Liver (tissue), 9 donors: ENCODE results near the gene ELMO2. TPM values are rescaled to one million over a fixed set of nuclear protein-coding genes. Genes with fewer than 3 reads are reported as not detected.

Experiments used
- DNase-seq: peaks from one replicate; pipeline ENCODE4 v3.0.0-alpha.2; 2017; ENCODE audit warnings: low spot score
- H3K27ac ChIP-seq, 2 donors: one replicate each; pipeline ENCODE4 v1.7.0; 2013; ENCODE audit warnings: inconsistent platforms in 2 of 2, low read length in 2 of 2, control low read depth in 1 of 2, low read depth in 1 of 2, mild to moderate bottlenecking in 1 of 2
- H3K27me3 ChIP-seq, 4 donors: one replicate each; pipeline versions ENCODE4 v1.6.1 to v1.7.0; 2013; ENCODE audit warnings: low read length in 3 of 4, inconsistent platforms in 1 of 4, mild to moderate bottlenecking in 1 of 4, moderate library complexity in 1 of 4; ENCODE audit not compliant: control insufficient read depth in 4 of 4, insufficient read depth in 4 of 4
- H3K36me3 ChIP-seq, 4 donors: one replicate each; pipeline versions ENCODE4 v1.6.1 to v1.7.0; 2013; ENCODE audit warnings: low read length in 3 of 4, mild to moderate bottlenecking in 3 of 4, low read depth in 1 of 4, moderate library complexity in 1 of 4; ENCODE audit not compliant: control insufficient read depth in 4 of 4, insufficient read depth in 3 of 4
- H3K4me1 ChIP-seq, 4 donors: one replicate each; pipeline versions ENCODE4 v1.6.1 to v1.7.0; 2013; ENCODE audit warnings: low read length in 3 of 4, mild to moderate bottlenecking in 3 of 4, moderate library complexity in 1 of 4; ENCODE audit not compliant: control insufficient read depth in 4 of 4, insufficient read depth in 4 of 4
- H3K4me3 ChIP-seq, 3 donors: one replicate each; pipeline versions ENCODE4 v1.6.1 to v1.7.0; 2013; ENCODE audit warnings: low read length in 3 of 3, control low read depth in 1 of 3, low read depth in 1 of 3, mild to moderate bottlenecking in 1 of 3
- H3K9ac ChIP-seq, 2 donors: one replicate each; pipeline ENCODE4 v1.7.0; 2013; ENCODE audit warnings: low read length in 2 of 2, mild to moderate bottlenecking in 2 of 2, moderate library complexity in 2 of 2, control low read depth in 1 of 2, low read depth in 1 of 2
- H3K9me3 ChIP-seq, 4 donors: one replicate each; pipeline versions ENCODE4 v1.6.1 to v1.7.0; 2013; ENCODE audit warnings: low read length in 3 of 4; ENCODE audit not compliant: control insufficient read depth in 4 of 4
- ATF3 ChIP-seq: IDR thresholded peaks from 2 replicates; pipeline ENCODE4 v1.6.1; 2016; ENCODE audit warnings: antibody characterized with exemption
- CTCF ChIP-seq: fragments of 150-350 bp; IDR thresholded peaks from 2 replicates; pipeline ENCODE4 v1.5.1; 2017; ENCODE audit warnings: improper control_type of control experiment, low read depth, low read length; ENCODE audit not compliant: missing input control
- EGR1 ChIP-seq, 2 donors: IDR thresholded peaks; 2 replicates each; pipeline ENCODE4 v1.6.1; 2016 to 2018; ENCODE audit warnings: antibody characterized with exemption in 2 of 2, low read depth in 2 of 2
- FOXA1 ChIP-seq: IDR thresholded peaks from 2 replicates; pipeline ENCODE4 v1.6.1; 2016; ENCODE audit warnings: antibody characterized with exemption
- FOXA2 ChIP-seq: IDR thresholded peaks from 2 replicates; pipeline ENCODE4 v1.6.1; 2016; ENCODE audit warnings: antibody characterized with exemption
- GABPA ChIP-seq, 2 donors: IDR thresholded peaks in 1 of 2; conservative IDR thresholded peaks in 1 of 2; 2 replicates each; pipeline ENCODE4 v1.6.1; 2016; ENCODE audit warnings: antibody characterized with exemption in 2 of 2, mild to moderate bottlenecking in 1 of 2, moderate library complexity in 1 of 2
- HNF4A ChIP-seq, 2 donors: conservative IDR thresholded peaks; 2 replicates each; pipeline ENCODE4 v1.6.1; 2016; ENCODE audit warnings: antibody characterized with exemption in 2 of 2, mild to moderate bottlenecking in 2 of 2
- HNF4G ChIP-seq: IDR thresholded peaks from 2 replicates; pipeline ENCODE4 v1.6.1; 2016; ENCODE audit warnings: antibody characterized with exemption
- JUND ChIP-seq, 2 donors: IDR thresholded peaks; 2 replicates each; pipeline ENCODE4 v1.6.1; 2016; ENCODE audit warnings: antibody characterized with exemption in 2 of 2
- NR2F2 ChIP-seq: IDR thresholded peaks from 2 replicates; pipeline ENCODE4 v1.6.1; 2016; ENCODE audit warnings: antibody characterized with exemption
- RAD21 ChIP-seq, 2 donors: IDR thresholded peaks; 2 replicates each; pipeline ENCODE4 v1.6.1; 2016; ENCODE audit warnings: antibody characterized with exemption in 2 of 2, mild to moderate bottlenecking in 2 of 2
- RXRA ChIP-seq, 2 donors: IDR thresholded peaks; 2 replicates each; pipeline ENCODE4 v1.6.1; 2017 to 2018; ENCODE audit warnings: antibody characterized with exemption in 2 of 2, mild to moderate bottlenecking in 1 of 2
- SP1 ChIP-seq: IDR thresholded peaks from 2 replicates; pipeline ENCODE4 v1.6.1; 2018; ENCODE audit warnings: antibody characterized with exemption, mild to moderate bottlenecking
- TAF1 ChIP-seq: conservative IDR thresholded peaks from 2 replicates; pipeline ENCODE4 v1.6.1; 2016; ENCODE audit warnings: antibody characterized with exemption, mild to moderate bottlenecking
- YY1 ChIP-seq: IDR thresholded peaks from 2 replicates; pipeline ENCODE4 v1.6.1; 2016; ENCODE audit warnings: antibody characterized with exemption, mild to moderate bottlenecking
- ZBTB33 ChIP-seq: IDR thresholded peaks from 2 replicates; pipeline ENCODE4 v1.6.1; 2016; ENCODE audit warnings: antibody characterized with exemption
- WGBS: extraction: QIAGEN DNeasy Blood & Tissue Kit; methylation state at CpG from one replicate; pipeline ENCODE4 v1.1.7; 2013; 5-methylcytosine and 5-hydroxymethylcytosine counted together
- polyA plus RNA-seq, 2 donors: library from polyadenylated mRNA; stranded (reverse) in 1 of 2; unstranded in 1 of 2; fragments of 200-250 nt in 1 of 2; fragments of >200 nt in 1 of 2; fragmentation: Nextera tagmentation in 1 of 2; extraction: Ambion mirVana in 1 of 2; gene quantifications; one replicate each; pipeline versions ENCODE4 v1.2.1 to v1.2.3, GENCODE V29; 2013 to 2015
- total RNA-seq, 2 donors: library from RNA; depleted of rRNA; stranded (reverse); fragments of >200 nt; gene quantifications; one replicate each; pipeline ENCODE4 v1.2.3, GENCODE V29; 2014
- TF ChIP-seq, protein P1 (sequence below): IDR thresholded peaks from 2 replicates; pipeline ENCODE4 v1.6.1; 2016; ENCODE audit warnings: antibody characterized with exemption
- TF ChIP-seq, protein P2 (sequence below): IDR thresholded peaks from 2 replicates; pipeline ENCODE4 v1.6.1; 2016; ENCODE audit warnings: antibody characterized with exemption, mild to moderate bottlenecking
- donor health status: healthy.
- donor health status: healthy.
- donor health status: healthy.
- donor health status: healthy.
- donor health status: healthy.

ELMO2 gene
- total and polyA plus RNA-seq, 4 donors, result 7.9 to 16.0 (median 13.9) TPM

- no peak overlapping the region for H3K9ac ChIP-seq
- 90% methylated on average over 7 of the region's 7 CpGs for WGBS
- no peak overlapping the region for H3K27ac ChIP-seq
Observed at GRCh38 chr20:46355778-46356177, 50.6 kb downstream of the ELMO2 start.

More at GRCh38 chr20:46355778-46356177, 50.6 kb downstream of the ELMO2 start:
- TF ChIP-seq GABPA (IDR thresholded peaks at IDR 0.05 in 1 of 2, conservative IDR thresholded peaks at IDR 0.05 in 1 of 2) (no peak), RAD21 (IDR thresholded peaks at IDR 0.05) (no peak), CTCF (no peak), HNF4G (no peak), RXRA (IDR thresholded peaks at IDR 0.05) (no peak), JUND (IDR thresholded peaks at IDR 0.05) (no peak), FOXA2 (no peak), TAF1 (no peak), NR2F2 (no peak), EGR1 (IDR thresholded peaks at IDR 0.05; ENCODE audit: low read depth in 2 of 2) (no peak), ZBTB33 (no peak), FOXA1 (no peak), HNF4A (conservative IDR thresholded peaks at IDR 0.05) (no peak), ATF3 (no peak), YY1 (no peak), SP1 (no peak)
- TF ChIP-seq, protein P1, sequence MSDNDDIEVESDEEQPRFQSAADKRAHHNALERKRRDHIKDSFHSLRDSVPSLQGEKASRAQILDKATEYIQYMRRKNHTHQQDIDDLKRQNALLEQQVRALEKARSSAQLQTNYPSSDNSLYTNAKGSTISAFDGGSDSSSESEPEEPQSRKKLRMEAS, result no peak
- TF ChIP-seq, protein P2, sequence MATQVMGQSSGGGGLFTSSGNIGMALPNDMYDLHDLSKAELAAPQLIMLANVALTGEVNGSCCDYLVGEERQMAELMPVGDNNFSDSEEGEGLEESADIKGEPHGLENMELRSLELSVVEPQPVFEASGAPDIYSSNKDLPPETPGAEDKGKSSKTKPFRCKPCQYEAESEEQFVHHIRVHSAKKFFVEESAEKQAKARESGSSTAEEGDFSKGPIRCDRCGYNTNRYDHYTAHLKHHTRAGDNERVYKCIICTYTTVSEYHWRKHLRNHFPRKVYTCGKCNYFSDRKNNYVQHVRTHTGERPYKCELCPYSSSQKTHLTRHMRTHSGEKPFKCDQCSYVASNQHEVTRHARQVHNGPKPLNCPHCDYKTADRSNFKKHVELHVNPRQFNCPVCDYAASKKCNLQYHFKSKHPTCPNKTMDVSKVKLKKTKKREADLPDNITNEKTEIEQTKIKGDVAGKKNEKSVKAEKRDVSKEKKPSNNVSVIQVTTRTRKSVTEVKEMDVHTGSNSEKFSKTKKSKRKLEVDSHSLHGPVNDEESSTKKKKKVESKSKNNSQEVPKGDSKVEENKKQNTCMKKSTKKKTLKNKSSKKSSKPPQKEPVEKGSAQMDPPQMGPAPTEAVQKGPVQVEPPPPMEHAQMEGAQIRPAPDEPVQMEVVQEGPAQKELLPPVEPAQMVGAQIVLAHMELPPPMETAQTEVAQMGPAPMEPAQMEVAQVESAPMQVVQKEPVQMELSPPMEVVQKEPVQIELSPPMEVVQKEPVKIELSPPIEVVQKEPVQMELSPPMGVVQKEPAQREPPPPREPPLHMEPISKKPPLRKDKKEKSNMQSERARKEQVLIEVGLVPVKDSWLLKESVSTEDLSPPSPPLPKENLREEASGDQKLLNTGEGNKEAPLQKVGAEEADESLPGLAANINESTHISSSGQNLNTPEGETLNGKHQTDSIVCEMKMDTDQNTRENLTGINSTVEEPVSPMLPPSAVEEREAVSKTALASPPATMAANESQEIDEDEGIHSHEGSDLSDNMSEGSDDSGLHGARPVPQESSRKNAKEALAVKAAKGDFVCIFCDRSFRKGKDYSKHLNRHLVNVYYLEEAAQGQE, result no peak
- no peaks in the 10 kb centered on the region for H3K27me3 ChIP-seq
- no peak for DNase-seq
- peaks cover 4 to 25% (median 9%) of the 10 kb centered on the region in 4 donors for H3K4me1 ChIP-seq
- H3K36me3 ChIP-seq, result peaks cover 3 to 16% (median 8%) of the 10 kb centered on the region in 4 donors
- H3K4me3 ChIP-seq, result no peak overlapping the region
- no peaks in the 10 kb centered on the region for H3K9me3 ChIP-seq
